GM23248 (cell line): ENCODE data around the gene ACOD1.

Experiments
- EZH2 ChIP-seq: fragments of 200-600 bp; sonication (generic); IDR thresholded peaks from 2 replicates; pipeline ENCODE4 v1.6.1; 2018; ENCODE audit warnings: antibody characterized with exemption, mild to moderate bottlenecking; ENCODE audit not compliant: insufficient read depth, poor library complexity, severe bottlenecking
- EZH2phosphoT487 ChIP-seq: fragments of 200-600 bp; sonication (generic); IDR thresholded peaks from 2 replicates; pipeline ENCODE4 v1.6.1; 2018; ENCODE audit warnings: antibody characterized with exemption, moderate library complexity, mild to moderate bottlenecking, low read depth; ENCODE audit not compliant: insufficient read depth

DNA sequence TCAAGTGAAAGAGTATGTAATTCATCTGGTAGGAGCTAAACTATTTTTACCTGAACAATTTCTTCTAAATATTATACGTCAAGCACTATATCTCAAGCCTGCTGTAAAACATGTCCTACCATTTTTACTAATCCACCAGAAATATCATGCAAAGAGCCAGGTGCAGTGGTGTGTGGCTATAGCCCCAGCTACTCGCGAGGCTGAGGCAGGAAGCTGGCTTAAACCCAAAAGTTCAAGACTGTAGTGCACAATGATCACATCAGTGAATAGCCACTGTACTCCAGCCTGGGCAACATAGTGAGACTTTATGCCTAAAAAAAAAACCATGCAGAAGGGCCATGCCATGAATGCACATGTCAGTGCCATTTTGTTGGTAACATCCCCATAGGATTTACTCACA lies 22.9 kb downstream of the ACOD1 start:
- TF ChIP-seq EZH2 (no peak), EZH2phosphoT487 (no peak)
